Muscle layer of duodenum (tissue), 2 donors: ENCODE data around the gene RRBP1.

ENCODE experiments used
- H3K27ac ChIP-seq: one replicate; pipeline ENCODE4 v1.7.0; 2013; ENCODE audit warnings: mild to moderate bottlenecking, low read length
- H3K27me3 ChIP-seq: one replicate; pipeline ENCODE4 v1.7.0; 2013; ENCODE audit warnings: low read depth, mild to moderate bottlenecking, control low read depth, low read length
- H3K36me3 ChIP-seq, 2 donors: one replicate each; pipeline ENCODE4 v1.7.0; 2013; ENCODE audit warnings: low read length in 2 of 2, control low read depth in 1 of 2, mild to moderate bottlenecking in 1 of 2; ENCODE audit not compliant: insufficient read depth in 2 of 2, control insufficient read depth in 1 of 2
- H3K4me1 ChIP-seq, 2 donors: one replicate each; pipeline ENCODE4 v1.7.0; 2013; ENCODE audit warnings: low read length in 2 of 2, mild to moderate bottlenecking in 2 of 2, control low read depth in 1 of 2, moderate library complexity in 1 of 2; ENCODE audit not compliant: insufficient read depth in 2 of 2, control insufficient read depth in 1 of 2
- H3K4me3 ChIP-seq, 2 donors: one replicate each; pipeline ENCODE4 v1.7.0; 2013; ENCODE audit warnings: low read length in 2 of 2, low read depth in 1 of 2, mild to moderate bottlenecking in 1 of 2
- H3K9me3 ChIP-seq, 2 donors: one replicate each; pipeline ENCODE4 v1.7.0; 2013; ENCODE audit warnings: low read length in 2 of 2, control low read depth in 1 of 2, mild to moderate bottlenecking in 1 of 2; ENCODE audit not compliant: control insufficient read depth in 1 of 2
- donor health status: healthy.

Gene RRBP1

GRCh38 chr20:17620371-17621228 lies 61.4 kb downstream of the RRBP1 start:
- no peak overlapping the region for H3K27ac ChIP-seq
- H3K4me1 ChIP-seq: peaks cover 0 to 11% of the 10 kb centered on the region in 2 donors
- H3K27me3 ChIP-seq: no peaks in the 10 kb centered on the region
- no peak overlapping the region for H3K4me3 ChIP-seq
- peaks cover 74 to 82% of the 10 kb centered on the region in 2 donors for H3K36me3 ChIP-seq
- no peaks in the 10 kb centered on the region for H3K9me3 ChIP-seq

DNA sequence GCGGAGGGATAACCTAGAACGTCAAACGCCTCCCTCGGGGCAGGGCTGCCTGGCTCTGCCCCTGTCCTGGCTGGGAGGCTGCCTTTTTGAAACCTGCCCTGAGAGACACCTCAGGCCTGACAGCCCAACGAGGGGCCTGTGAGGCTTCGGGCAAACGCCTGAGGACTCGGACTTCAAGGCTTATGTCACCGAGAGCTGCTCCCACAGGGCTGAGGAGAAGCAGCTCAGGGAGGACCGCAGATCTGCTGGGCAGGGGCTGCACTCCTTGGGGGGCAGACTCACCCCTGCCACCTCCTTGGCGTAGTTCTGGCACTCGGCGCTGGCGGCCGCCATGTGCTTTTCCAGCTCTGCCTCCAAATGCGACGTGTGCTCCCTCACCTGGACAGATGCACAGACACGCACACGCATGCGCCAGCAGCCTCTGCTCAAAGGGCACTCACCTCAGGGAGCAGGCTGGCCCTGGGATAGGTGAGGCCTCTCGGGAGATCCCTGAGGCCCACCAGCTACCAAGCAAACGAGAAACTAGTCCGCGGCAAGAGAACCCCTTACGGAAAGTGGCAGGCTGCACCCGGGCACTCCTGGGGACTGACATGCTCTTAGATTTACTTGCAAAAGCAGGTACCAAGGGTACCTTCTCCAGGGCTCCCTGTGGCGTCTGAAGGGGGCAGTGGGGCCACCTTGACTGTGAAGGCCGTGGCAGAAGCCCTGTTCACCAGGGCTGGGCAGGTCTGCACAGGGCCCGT lies 62.5 kb downstream of the RRBP1 start:
- Histone ChIP-seq H3K27me3 (no peaks in the 10 kb centered on the region), H3K9me3 (no peaks in the 10 kb centered on the region), H3K4me1 (peaks cover 5 to 22% of the 10 kb centered on the region in 2 donors), H3K4me3 (no peak overlapping the region), H3K36me3 (peaks cover 68 to 76% of the 10 kb centered on the region in 2 donors), H3K27ac (no peak overlapping the region)

DNA sequence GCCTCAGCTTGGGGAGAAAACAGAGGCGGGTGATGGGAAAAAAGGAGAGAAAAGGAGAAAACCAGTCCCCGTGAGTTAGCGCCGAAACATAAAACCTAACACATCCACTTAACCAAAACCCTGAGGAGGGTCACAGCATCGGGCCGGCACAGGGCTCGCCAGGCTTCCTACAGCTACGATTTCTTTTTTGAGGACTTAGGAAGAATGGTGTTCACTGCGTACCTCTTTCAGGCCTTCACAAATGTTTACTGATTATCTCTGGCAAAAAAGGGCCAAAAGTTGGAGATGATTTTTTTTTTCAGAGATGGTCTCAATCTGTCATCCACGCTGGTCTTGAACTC lies 63.4 kb downstream of the RRBP1 start:
- H3K4me3 ChIP-seq: no peak overlapping the region
- H3K36me3 ChIP-seq: peaks cover 60 to 67% of the 10 kb centered on the region in 2 donors
- no peaks in the 10 kb centered on the region for H3K27me3 ChIP-seq
- no peaks in the 10 kb centered on the region for H3K9me3 ChIP-seq
- no peak overlapping the region for H3K27ac ChIP-seq
- H3K4me1 ChIP-seq: peaks cover 5 to 31% of the 10 kb centered on the region in 2 donors

- Histone ChIP-seq H3K4me1 (peaks cover 5 to 36% of the 10 kb centered on the region in 2 donors), H3K27ac (no peak overlapping the region), H3K36me3 (peaks cover 56 to 61% of the 10 kb centered on the region in 2 donors), H3K9me3 (no peaks in the 10 kb centered on the region), H3K27me3 (no peaks in the 10 kb centered on the region), H3K4me3 (no peak overlapping the region)
Observed at GRCh38 chr20:17617868-17618672, 64.0 kb downstream of the RRBP1 start.

DNA sequence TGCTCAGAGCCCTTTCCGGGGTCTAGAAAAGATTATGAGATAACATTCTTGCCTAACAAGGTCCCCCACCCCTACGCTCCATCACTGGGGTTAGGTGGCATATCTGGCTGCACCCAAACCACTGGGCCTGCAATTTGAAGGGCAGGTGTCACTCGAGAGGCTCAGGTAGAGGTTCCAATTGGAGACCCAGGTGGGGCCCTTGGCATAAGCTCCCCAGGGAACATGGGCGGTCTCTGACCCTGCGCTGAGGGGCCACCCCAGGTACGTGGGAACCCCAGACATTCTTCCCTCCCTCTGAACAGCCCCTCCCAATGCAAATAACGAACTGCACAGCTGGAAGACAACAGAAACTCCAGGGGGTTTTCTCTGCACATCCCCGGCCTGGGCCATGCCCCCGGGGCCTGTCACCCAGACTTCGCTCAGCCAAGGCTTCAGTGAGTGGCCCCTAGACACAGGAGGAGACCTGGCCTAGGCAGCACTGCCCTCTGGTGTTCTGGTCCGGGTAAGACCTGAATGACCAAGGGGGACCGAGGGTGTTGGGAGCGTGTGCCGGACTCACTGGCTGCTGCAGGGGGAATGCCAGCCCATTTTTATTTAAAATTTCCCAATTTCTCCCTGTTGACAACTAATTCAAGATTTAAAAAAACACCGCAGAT lies 64.7 kb downstream of the RRBP1 start:
- no peak overlapping the region for H3K4me3 ChIP-seq
- no peak overlapping the region for H3K27ac ChIP-seq
- no peaks in the 10 kb centered on the region for H3K9me3 ChIP-seq
- peaks cover 48 to 54% of the 10 kb centered on the region in 2 donors for H3K36me3 ChIP-seq
- peaks cover 5 to 43% of the 10 kb centered on the region in 2 donors for H3K4me1 ChIP-seq
- H3K27me3 ChIP-seq: no peaks in the 10 kb centered on the region

DNA sequence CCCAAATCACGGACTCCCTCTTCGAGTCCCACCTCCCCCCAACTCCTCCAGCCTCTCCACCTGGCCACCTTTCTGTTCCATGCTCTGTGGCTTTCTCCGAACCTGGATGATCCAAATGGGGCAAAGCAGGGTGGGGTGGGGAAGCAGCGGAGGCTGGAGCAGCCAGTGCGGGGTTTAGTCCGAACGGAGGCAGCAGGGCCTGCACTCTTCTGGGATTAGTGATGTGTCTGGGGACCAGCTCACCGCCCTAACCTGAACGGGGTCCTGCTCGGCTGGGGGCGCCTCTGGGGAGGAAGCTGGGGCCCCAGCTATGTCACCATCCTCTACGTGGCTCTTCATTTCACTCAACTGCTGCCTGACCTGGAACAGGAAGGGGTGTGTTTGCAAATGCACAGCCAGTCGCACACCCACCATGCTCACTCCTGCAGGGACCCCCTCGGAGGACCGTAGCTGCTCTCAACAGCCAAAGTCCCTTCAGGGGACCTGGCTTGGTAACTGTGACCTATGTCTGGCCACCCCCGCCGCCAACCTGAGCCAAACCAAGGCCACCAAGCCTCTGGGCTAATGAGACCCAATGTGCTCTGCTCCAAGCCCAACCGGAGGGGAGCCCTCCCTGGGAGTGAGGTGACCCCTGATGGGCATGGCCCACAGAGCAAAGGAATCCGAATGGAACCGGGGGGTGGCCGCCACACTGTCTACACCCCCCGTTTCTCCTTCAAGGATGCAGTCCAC lies 65.4 kb downstream of the RRBP1 start:
- Histone ChIP-seq H3K36me3 (peaks cover 41 to 47% of the 10 kb centered on the region in 2 donors), H3K4me3 (no peak overlapping the region), H3K9me3 (no peaks in the 10 kb centered on the region), H3K27me3 (no peaks in the 10 kb centered on the region), H3K4me1 (peaks cover 5 to 50% of the 10 kb centered on the region in 2 donors), H3K27ac (no peak overlapping the region)

GRCh38 chr20:17615645-17616479 lies 66.2 kb downstream of the RRBP1 start:
- no peaks in the 10 kb centered on the region for H3K9me3 ChIP-seq
- no peaks in the 10 kb centered on the region for H3K27me3 ChIP-seq
- H3K36me3 ChIP-seq: peaks cover 33 to 39% of the 10 kb centered on the region in 2 donors
- no peak overlapping the region for H3K27ac ChIP-seq
- no peak overlapping the region for H3K4me3 ChIP-seq
- H3K4me1 ChIP-seq: peaks cover 5 to 58% of the 10 kb centered on the region in 2 donors

GRCh38 chr20:17614812-17615644 lies 67.0 kb downstream of the RRBP1 start:
- peaks cover 5 to 65% of the 10 kb centered on the region in 2 donors for H3K4me1 ChIP-seq
- H3K27me3 ChIP-seq: no peaks in the 10 kb centered on the region
- no peak overlapping the region for H3K27ac ChIP-seq
- peak overlapping the region in 1 of 2 donors; percentile 29 for H3K4me3 ChIP-seq
- peaks cover 27 to 31% of the 10 kb centered on the region in 2 donors for H3K36me3 ChIP-seq
- H3K9me3 ChIP-seq: no peaks in the 10 kb centered on the region

GRCh38 chr20:17614176-17614811 lies 67.7 kb downstream of the RRBP1 start:
- H3K27ac ChIP-seq: no peak overlapping the region
- H3K4me1 ChIP-seq: peaks cover 5 to 72% of the 10 kb centered on the region in 2 donors
- peaks cover 27 to 31% of the 10 kb centered on the region in 2 donors for H3K36me3 ChIP-seq
- H3K9me3 ChIP-seq: no peaks in the 10 kb centered on the region
- no peaks in the 10 kb centered on the region for H3K27me3 ChIP-seq
- H3K4me3 ChIP-seq: peak overlapping the region in 1 of 2 donors; percentile 29
